Measurements from ENCODE around the gene P4HA1.

DNA sequence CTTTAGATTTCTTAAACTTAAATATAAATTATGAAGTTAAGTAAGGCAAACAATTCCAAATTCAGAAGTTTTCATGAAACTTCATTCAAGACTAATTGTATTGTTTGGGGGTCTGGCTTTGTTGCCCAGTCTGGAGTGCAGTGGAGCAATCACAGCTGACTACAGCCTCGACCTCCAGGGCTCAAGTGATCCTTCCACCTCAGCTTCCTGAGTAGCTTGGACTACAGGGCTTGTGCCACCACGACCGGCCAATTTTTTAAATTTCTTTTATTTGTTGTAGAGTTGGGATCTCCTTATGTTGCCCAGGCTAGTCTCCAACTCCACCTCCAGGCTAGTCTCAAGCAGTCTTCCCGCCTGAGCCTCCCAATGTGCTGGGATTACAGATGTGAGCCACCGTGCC lies 12.5 kb downstream of the P4HA1 start:
- no peak for TF ChIP-seq NR2C2 (CRISPR knock-in tag; IDR thresholded peaks at IDR 0.05)
- TF ChIP-seq, protein P1, sequence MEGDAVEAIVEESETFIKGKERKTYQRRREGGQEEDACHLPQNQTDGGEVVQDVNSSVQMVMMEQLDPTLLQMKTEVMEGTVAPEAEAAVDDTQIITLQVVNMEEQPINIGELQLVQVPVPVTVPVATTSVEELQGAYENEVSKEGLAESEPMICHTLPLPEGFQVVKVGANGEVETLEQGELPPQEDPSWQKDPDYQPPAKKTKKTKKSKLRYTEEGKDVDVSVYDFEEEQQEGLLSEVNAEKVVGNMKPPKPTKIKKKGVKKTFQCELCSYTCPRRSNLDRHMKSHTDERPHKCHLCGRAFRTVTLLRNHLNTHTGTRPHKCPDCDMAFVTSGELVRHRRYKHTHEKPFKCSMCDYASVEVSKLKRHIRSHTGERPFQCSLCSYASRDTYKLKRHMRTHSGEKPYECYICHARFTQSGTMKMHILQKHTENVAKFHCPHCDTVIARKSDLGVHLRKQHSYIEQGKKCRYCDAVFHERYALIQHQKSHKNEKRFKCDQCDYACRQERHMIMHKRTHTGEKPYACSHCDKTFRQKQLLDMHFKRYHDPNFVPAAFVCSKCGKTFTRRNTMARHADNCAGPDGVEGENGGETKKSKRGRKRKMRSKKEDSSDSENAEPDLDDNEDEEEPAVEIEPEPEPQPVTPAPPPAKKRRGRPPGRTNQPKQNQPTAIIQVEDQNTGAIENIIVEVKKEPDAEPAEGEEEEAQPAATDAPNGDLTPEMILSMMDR (IDR thresholded peaks at IDR 0.05): no peak
- no peak for TF ChIP-seq IRF1 (CRISPR knock-in tag; IDR thresholded peaks at IDR 0.05)
- no peak for TF ChIP-seq ZNF423 (CRISPR knock-in tag; IDR thresholded peaks at IDR 0.05)
- TF ChIP-seq JUN (CRISPR knock-in tag; IDR thresholded peaks at IDR 0.05): no peak
- no peak for TF ChIP-seq ARID4B (CRISPR knock-in tag; IDR thresholded peaks at IDR 0.05; ENCODE audit: borderline replicate concordance)
- TF ChIP-seq CREM (CRISPR knock-in tag; IDR thresholded peaks at IDR 0.05): no peak
- TF ChIP-seq, protein P2, sequence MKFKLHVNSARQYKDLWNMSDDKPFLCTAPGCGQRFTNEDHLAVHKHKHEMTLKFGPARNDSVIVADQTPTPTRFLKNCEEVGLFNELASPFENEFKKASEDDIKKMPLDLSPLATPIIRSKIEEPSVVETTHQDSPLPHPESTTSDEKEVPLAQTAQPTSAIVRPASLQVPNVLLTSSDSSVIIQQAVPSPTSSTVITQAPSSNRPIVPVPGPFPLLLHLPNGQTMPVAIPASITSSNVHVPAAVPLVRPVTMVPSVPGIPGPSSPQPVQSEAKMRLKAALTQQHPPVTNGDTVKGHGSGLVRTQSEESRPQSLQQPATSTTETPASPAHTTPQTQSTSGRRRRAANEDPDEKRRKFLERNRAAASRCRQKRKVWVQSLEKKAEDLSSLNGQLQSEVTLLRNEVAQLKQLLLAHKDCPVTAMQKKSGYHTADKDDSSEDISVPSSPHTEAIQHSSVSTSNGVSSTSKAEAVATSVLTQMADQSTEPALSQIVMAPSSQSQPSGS (CRISPR knock-in tag; IDR thresholded peaks at IDR 0.05; ENCODE audit: borderline replicate concordance, low read depth): no peak
- no peak for TF ChIP-seq ZNF138 (CRISPR knock-in tag; conservative IDR thresholded peaks at IDR 0.05)
- no peak for TF ChIP-seq IRF2 (CRISPR knock-in tag; IDR thresholded peaks at IDR 0.05; ENCODE audit: borderline replicate concordance, low read depth)
- no peak for TF ChIP-seq MXD4 (CRISPR knock-in tag; IDR thresholded peaks at IDR 0.05; ENCODE audit: borderline replicate concordance)
- TF ChIP-seq FOXJ3 (CRISPR knock-in tag; IDR thresholded peaks at IDR 0.05; ENCODE audit: borderline replicate concordance): no peak
- TF ChIP-seq ZNF416 (CRISPR knock-in tag; IDR thresholded peaks at IDR 0.05): no peak

All from WTC11 (cell line).